Measurements from ENCODE around the gene RAPGEF6.

RAPGEF6 gene

GRCh38 chr5:131644822-131645221, 9.8 kb upstream of the RAPGEF6 start:
- TF ChIP-seq, protein P1, sequence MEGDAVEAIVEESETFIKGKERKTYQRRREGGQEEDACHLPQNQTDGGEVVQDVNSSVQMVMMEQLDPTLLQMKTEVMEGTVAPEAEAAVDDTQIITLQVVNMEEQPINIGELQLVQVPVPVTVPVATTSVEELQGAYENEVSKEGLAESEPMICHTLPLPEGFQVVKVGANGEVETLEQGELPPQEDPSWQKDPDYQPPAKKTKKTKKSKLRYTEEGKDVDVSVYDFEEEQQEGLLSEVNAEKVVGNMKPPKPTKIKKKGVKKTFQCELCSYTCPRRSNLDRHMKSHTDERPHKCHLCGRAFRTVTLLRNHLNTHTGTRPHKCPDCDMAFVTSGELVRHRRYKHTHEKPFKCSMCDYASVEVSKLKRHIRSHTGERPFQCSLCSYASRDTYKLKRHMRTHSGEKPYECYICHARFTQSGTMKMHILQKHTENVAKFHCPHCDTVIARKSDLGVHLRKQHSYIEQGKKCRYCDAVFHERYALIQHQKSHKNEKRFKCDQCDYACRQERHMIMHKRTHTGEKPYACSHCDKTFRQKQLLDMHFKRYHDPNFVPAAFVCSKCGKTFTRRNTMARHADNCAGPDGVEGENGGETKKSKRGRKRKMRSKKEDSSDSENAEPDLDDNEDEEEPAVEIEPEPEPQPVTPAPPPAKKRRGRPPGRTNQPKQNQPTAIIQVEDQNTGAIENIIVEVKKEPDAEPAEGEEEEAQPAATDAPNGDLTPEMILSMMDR (conservative IDR thresholded peaks at IDR 0.05; ENCODE audit: low read depth, low read length) = no peak
- H3K4me3 ChIP-seq (ENCODE audit: low read depth, low read length) = no peak overlapping the region
- DNase-seq (ENCODE audit: low read depth) = no peak

DNA sequence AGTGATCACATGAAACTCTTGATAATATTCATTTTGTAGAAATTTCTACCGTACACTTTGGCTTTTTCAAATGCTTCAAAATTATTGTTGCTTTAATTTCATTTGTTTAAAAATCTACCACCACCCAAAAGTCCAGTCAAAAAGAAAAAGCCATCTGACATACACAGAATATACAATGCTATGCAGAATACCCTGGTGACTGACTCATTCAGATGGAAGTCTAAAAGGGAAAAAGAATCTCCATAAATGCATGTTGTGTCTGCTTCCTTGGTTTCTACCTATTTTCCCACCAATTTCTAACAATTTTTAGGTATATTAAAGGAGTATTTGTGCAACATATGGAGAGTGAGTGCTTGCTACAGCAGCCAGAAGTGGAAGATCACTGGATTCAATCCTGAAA, 9.3 kb upstream of the RAPGEF6 start:
- no peak overlapping the region for H3K4me3 ChIP-seq (ENCODE audit: low read depth, low read length)
- TF ChIP-seq, protein P1 (conservative IDR thresholded peaks at IDR 0.05; ENCODE audit: low read depth, low read length) = no peak
- no peak for DNase-seq (ENCODE audit: low read depth)

DNA sequence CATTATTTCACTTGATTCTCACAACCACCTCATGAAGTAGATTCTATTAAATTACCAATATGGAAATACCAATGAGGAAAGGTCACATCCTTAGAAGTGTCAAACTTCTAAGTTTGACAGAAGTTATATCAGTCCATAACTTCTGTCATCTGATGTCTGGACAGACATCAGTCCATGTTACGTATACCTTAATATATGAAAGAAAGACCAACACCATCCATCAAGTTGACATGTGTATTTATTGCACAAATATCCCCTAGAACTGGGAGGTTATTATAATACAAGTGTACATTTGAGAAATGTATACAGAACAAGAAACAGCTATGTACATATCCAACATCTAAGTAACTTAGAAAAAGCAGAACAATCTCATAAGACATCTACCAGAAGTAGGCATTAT, 6.5 kb upstream of the RAPGEF6 start:
- no peak for DNase-seq (ENCODE audit: low read depth)
- TF ChIP-seq, protein P1 (conservative IDR thresholded peaks at IDR 0.05; ENCODE audit: low read depth, low read length) = no peak
- H3K4me3 ChIP-seq (ENCODE audit: low read depth, low read length) = no peak overlapping the region

DNA sequence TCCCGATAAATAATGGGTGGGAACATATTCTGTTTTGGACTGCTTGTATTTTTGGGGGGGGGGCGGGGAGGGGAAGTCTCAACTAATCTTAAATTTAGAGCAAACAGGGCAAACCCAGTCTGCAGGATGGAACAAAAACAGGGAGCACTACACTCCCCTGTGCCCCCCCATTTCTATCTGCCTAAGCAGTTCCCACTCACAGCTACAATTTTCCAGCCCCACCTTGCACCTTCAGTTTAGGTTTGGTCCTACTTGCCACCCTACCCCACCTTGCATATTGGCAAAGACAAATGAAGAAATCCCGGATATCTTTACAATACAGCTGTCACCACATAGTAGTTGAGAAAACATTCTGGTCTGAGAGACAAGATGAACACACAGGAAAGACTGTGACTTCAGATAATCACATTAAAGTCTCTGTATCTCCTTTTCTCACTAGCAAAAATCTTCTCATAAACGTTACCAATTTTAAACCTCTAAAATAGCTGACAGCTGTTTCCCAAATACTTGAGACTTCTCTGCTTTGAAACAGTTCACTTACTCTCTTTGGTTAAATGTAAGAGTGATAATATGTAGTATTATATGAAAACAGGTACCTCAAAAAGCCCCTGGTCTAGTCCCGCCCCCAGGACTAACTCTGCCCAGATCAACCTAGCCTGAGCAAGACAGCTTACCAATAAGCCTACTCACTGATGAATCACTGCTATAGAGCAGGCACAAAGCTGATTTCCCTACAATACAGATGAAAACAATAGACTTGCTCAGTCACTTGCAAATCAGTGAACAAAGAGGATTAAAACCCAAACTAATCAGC, 5.2 kb upstream of the RAPGEF6 start:
- peak; percentile 19 for DNase-seq (ENCODE audit: low read depth)
- TF ChIP-seq, protein P1 (conservative IDR thresholded peaks at IDR 0.05; ENCODE audit: low read depth, low read length) = no peak
- no peak overlapping the region for H3K4me3 ChIP-seq (ENCODE audit: low read depth, low read length)

DNA sequence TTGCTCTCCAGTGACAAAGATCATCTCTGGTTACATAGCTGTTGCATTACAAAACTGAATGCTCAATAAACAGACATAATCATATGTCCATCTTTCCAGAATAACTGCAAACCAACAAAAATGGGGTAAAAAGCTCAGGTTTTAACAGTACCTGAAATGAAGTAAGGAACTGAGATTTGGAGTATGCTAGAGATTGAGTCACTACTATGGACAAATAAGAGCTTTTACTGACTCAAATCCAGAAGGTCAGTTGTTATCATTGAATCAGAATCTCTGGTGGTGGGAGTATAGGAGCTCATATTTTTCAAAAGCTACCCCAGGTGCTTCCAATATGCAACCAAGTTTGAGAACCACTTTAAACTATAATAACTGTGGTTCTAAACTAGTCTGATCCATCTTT, 4.1 kb upstream of the RAPGEF6 start:
- H3K4me3 ChIP-seq (ENCODE audit: low read depth, low read length) = no peak overlapping the region
- TF ChIP-seq, protein P1 (conservative IDR thresholded peaks at IDR 0.05; ENCODE audit: low read depth, low read length) = no peak
- no peak for DNase-seq (ENCODE audit: low read depth)

GRCh38 chr5:131637694-131638093, 2.7 kb upstream of the RAPGEF6 start:
- H3K4me3 ChIP-seq (ENCODE audit: low read depth, low read length) = no peak overlapping the region
- TF ChIP-seq, protein P1 (conservative IDR thresholded peaks at IDR 0.05; ENCODE audit: low read depth, low read length) = no peak
- DNase-seq (ENCODE audit: low read depth) = peak; percentile 18
